Panc1 (cell line): ENCODE measurements around the gene CAGE1. TPM values are rescaled to one million over a fixed set of nuclear protein-coding genes. Genes with fewer than 3 reads are reported as not detected.

Experiments used
- ATAC-seq: fragments of 200-7000 bp; cut with Tn5 transposase; 2 replicates; pipeline ENCODE4 v1.9.1; 2020; ENCODE audit warnings: mild to moderate bottlenecking, moderate library complexity
- BruUV-seq: library from RNA; stranded (reverse); fragments of 400-500 nt; replicated peaks from 2 replicates; lab custom pipeline; 2021; lab: Mats Ljungman, UMichigan
- CTCF ChIA-PET: fragments of 300-600 bp; sonication (Branson Sonifier 250); formaldehyde crosslinking; loops from one replicate; lab custom pipeline; 2022; ENCODE audit warnings: antibody characterized with exemption; lab: Charles Lee
- POLR2A ChIA-PET: fragments of 300-600 bp; sonication (Branson Sonifier 250); formaldehyde crosslinking; loops from one replicate; lab custom pipeline; 2022; ENCODE audit warnings: antibody characterized with exemption; lab: Charles Lee
- DNase-seq: peaks from one replicate; pipeline ENCODE4 v3.0.0-alpha.2; 2010; ENCODE audit warnings: low read depth, low spot score
- H3K27ac ChIP-seq: 2 replicates; pipeline ENCODE4 v1.5.1; 2011; ENCODE audit warnings: mild to moderate bottlenecking, low read length, inconsistent platforms
- H3K27me3 ChIP-seq: fragments of 200-500 bp; sonication (Bioruptor generic); 2 replicates; pipeline ENCODE4 v1.6.0; 2014; ENCODE audit warnings: low read length, inconsistent platforms; ENCODE audit not compliant: control insufficient read depth, insufficient read depth
- H3K36me3 ChIP-seq: fragments of 200-500 bp; sonication (Bioruptor generic); 2 replicates; pipeline ENCODE4 v1.5.1; 2014; ENCODE audit warnings: inconsistent platforms, mild to moderate bottlenecking, low read length, moderate library complexity; ENCODE audit not compliant: control insufficient read depth, insufficient read depth
- H3K4me1 ChIP-seq: 2 replicates; pipeline ENCODE4 v1.5.1; 2011; ENCODE audit warnings: inconsistent platforms, mild to moderate bottlenecking, low read length, moderate library complexity; ENCODE audit not compliant: control insufficient read depth, insufficient read depth
- H3K4me3 ChIP-seq, 2 experiments: 2 replicates each; pipeline ENCODE4 v1.5.1; 2011 to 2012; ENCODE audit warnings: low read depth in 2 of 2, low read length in 2 of 2, mild to moderate bottlenecking in 2 of 2, inconsistent platforms in 1 of 2, moderate library complexity in 1 of 2
- H3K9me3 ChIP-seq: fragments of 200-500 bp; sonication (Bioruptor generic); 2 replicates; pipeline ENCODE4 v1.5.1; 2014; ENCODE audit warnings: low read depth, mild to moderate bottlenecking, inconsistent platforms, low read length, moderate library complexity; ENCODE audit not compliant: control insufficient read depth, insufficient read depth
- CTCF ChIP-seq: fragments of 450-650 bp; IDR thresholded peaks from 2 replicates; pipeline ENCODE4 v1.5.1; 2017; ENCODE audit warnings: mild to moderate bottlenecking
- POLR2AphosphoS5 ChIP-seq: IDR thresholded peaks from 2 replicates; pipeline ENCODE4 v1.6.1; 2012; ENCODE audit warnings: mild to moderate bottlenecking, low read depth, low read length, moderate library complexity
- REST ChIP-seq, 2 experiments: IDR thresholded peaks; 2 replicates each; pipeline ENCODE4 v1.6.1; 2011 to 2012; ENCODE audit warnings: low read depth in 2 of 2, control low read depth in 1 of 2, low read length in 1 of 2, mild to moderate bottlenecking in 1 of 2, moderate library complexity in 1 of 2; ENCODE audit not compliant: insufficient read depth in 1 of 2
- SIN3A ChIP-seq: IDR thresholded peaks from 2 replicates; pipeline ENCODE4 v1.6.1; 2012; ENCODE audit warnings: low read depth, mild to moderate bottlenecking, low read length, moderate library complexity, borderline replicate concordance; ENCODE audit not compliant: insufficient read depth
- TCF7L2 ChIP-seq: IDR thresholded peaks from 2 replicates; pipeline ENCODE4 v1.6.1; 2011; ENCODE audit warnings: mild to moderate bottlenecking, low read depth, low read length, inconsistent platforms
- in situ Hi-C: cut with HindIII; loops from 2 replicates; pipeline ENCODE4 v1.10.0; 2016; ENCODE audit warnings: low sequenced_read_pairs, low pct_unique_long_range_greater_than_20kb
- intact Hi-C: fragments of 100-400 bp; cut with micrococcal nuclease; formaldehyde crosslinking; loops from one replicate; pipeline ENCODE4 v1.10.0; 2022; ENCODE audit not compliant: unreplicated experiment
- total RNA-seq: library from RNA; stranded (reverse); gene quantifications from one replicate; pipeline ENCODE4 v1.2.1, GENCODE V29; 2021; ENCODE audit not compliant: unreplicated experiment

The CAGE1 gene
- total RNA-seq, 1 experiment from 2014 or later: not detected

- Histone ChIP-seq H3K36me3 (no peaks in the 10 kb centered on the region), H3K4me3 (peak overlapping the region in 1 of 2 experiments; percentile 30; a peak in 2 of 4 replicates), H3K27ac (no peak overlapping the region), H3K9me3 (no peaks in the 10 kb centered on the region), H3K27me3 (no peaks in the 10 kb centered on the region), H3K4me1 (no peaks in the 10 kb centered on the region)
- CTCF ChIA-PET: interaction anchor here (0.5 to 0.7 kb wide), 2 partner anchors 56 to 254 kb away, joined by 4 read pairs; no protein-coding TSS in a partner anchor
- intact Hi-C loops: no loop called here
- POLR2A ChIA-PET: no interaction called here
- ATAC-seq (peak; percentile 81), DNase-seq (no peak)
- TF ChIP-seq REST (IDR thresholded peaks at IDR 0.05; ENCODE audit: insufficient read depth in 1 of 2, low read depth in 2 of 2, low read length in 1 of 2) (no peak), SIN3A (no peak), POLR2AphosphoS5 (no peak), CTCF (no peak), TCF7L2 (no peak)
- in situ Hi-C loops: no loop called here
- BruUV-seq: no TSS peak
These were observed 42.3 kb upstream of the CAGE1 start for GRCh38 chr6:7431674-7432390.

GRCh38 chr6:7431313-7431673 lies 41.8 kb upstream of the CAGE1 start:
- H3K4me1 ChIP-seq: no peaks in the 10 kb centered on the region
- H3K36me3 ChIP-seq: no peaks in the 10 kb centered on the region
- no TSS peak for BruUV-seq
- DNase-seq: no peak
- no peak overlapping the region for H3K27ac ChIP-seq
- no peak for ATAC-seq
- intact Hi-C loops (no loop called here), in situ Hi-C loops (no loop called here)
- ChIA-PET POLR2A (no interaction called here), CTCF (interaction anchor here (0.7 kb wide), 1 partner anchor 254 kb away, joined by 4 read pairs; no protein-coding TSS in a partner anchor)
- no peak overlapping the region for H3K4me3 ChIP-seq
- no peaks in the 10 kb centered on the region for H3K9me3 ChIP-seq
- TF ChIP-seq POLR2AphosphoS5 (no peak), REST (IDR thresholded peaks at IDR 0.05; ENCODE audit: insufficient read depth in 1 of 2, low read depth in 2 of 2, low read length in 1 of 2) (no peak), SIN3A (no peak), CTCF (no peak), TCF7L2 (no peak)
- H3K27me3 ChIP-seq: no peaks in the 10 kb centered on the region
